ENCODE results near the gene TBC1D2B. TPM values are rescaled to one million over a fixed set of nuclear protein-coding genes. Genes with fewer than 3 reads are reported as not detected.

The TBC1D2B gene
- total RNA-seq, 1 experiment from 2014 or later, result 17.6 TPM

DNA sequence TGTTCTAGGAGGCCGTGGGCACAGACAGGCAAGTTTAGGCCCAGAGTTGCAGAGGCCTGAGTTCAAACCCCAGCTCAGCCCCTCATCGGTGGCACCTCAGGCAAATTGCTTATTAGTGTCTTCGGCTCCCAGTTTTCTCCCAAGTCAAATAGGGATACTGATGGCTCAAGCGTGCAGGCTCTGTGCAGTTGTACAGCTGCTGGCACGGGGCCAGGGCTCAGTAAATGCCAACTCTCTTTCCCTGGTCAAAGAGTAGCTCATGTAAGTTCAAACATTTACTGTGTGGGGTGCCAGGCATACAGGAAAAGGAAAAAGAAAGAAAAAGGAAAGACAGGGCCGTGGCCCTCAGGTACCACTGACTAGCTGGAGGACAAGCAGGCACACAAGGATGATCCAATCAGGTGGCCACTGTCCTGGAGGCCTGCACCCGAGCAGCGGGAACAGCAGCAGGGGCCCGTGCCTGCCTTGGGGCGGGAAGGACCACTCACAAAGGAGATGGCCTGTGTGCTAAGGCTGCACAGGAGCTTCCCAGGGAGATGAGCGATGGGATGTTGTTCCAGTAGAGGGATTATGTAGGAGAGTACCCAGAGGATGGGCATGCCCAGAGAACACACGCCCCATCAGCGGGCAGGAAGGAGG is 70.8 kb downstream of the TBC1D2B start:
- Histone ChIP-seq H3K27me3 (ENCODE audit: insufficient read depth, low read length) (no peaks in the 10 kb centered on the region), H4K5ac (ENCODE audit: insufficient read length, low read depth, low read length) (no peak overlapping the region), H3K9me3 (ENCODE audit: control insufficient read depth, low read depth, low read length) (no peaks in the 10 kb centered on the region), H3K79me1 (ENCODE audit: insufficient read depth, low read depth, low read length, poor library complexity, severe bottlenecking) (no peaks in the 10 kb centered on the region), H3T11ph (ENCODE audit: low read length) (no peak overlapping the region), H4K20me1 (ENCODE audit: control insufficient read depth, insufficient read depth, insufficient read length) (no peaks in the 10 kb centered on the region), H3K9ac (ENCODE audit: extremely low read depth, insufficient read length, low read length) (no peak overlapping the region), H3K4ac (ENCODE audit: low read depth, low read length) (no peak overlapping the region), H3K23me2 (ENCODE audit: insufficient read length, low read depth, low read length, poor library complexity, severe bottlenecking) (no peaks in the 10 kb centered on the region), H2BK120ac (ENCODE audit: low read depth, low read length, poor library complexity, severe bottlenecking) (no peak overlapping the region), H3K18ac (ENCODE audit: insufficient read length, low read depth, low read length) (no peak overlapping the region), H3K23ac (ENCODE audit: insufficient read length, low read depth, low read length) (no peak overlapping the region), H2AFZ (ENCODE audit: low read length) (no peak overlapping the region), H3K56ac (ENCODE audit: insufficient read length, low read depth, low read length) (no peak overlapping the region), H2BK15ac (ENCODE audit: low read depth, low read length) (no peak overlapping the region), H2AK5ac (ENCODE audit: insufficient read length, low read length) (no peak overlapping the region), H3K4me2 (ENCODE audit: insufficient read depth, insufficient read length, low read length) (no peak overlapping the region), H4K91ac (ENCODE audit: insufficient read length, low read depth, low read length) (no peak overlapping the region), H2BK5ac (ENCODE audit: insufficient read length, low read length) (no peak overlapping the region), H4K8ac (replicated peaks; ENCODE audit: insufficient read length, low read depth, low read length) (no peak overlapping the region), H3K79me2 (ENCODE audit: insufficient read depth, low read length) (no peaks in the 10 kb centered on the region), H3K4me1 (ENCODE audit: insufficient read depth, low read length) (no peaks in the 10 kb centered on the region), H3K14ac (ENCODE audit: insufficient read depth, low read length) (no peak overlapping the region; the same call in 1 of the 2 replicates), H3K27ac (ENCODE audit: insufficient read length, low read depth, low read length) (no peak overlapping the region), H2BK12ac (ENCODE audit: insufficient read length, low read depth, low read length) (no peak overlapping the region), H2BK20ac (ENCODE audit: low read depth, low read length, poor library complexity, severe bottlenecking) (no peak overlapping the region)
- no CpG with 5 or more reads among the region's 13 CpGs for WGBS (ENCODE audit: extremely low coverage, insufficient read length, low lambda C conversion rate)
- no peak for DNase-seq
- no peaks in the 10 kb centered on the region for H3K27me3 Mint-ChIP-seq (ENCODE audit: low read depth)
- peaks cover 14 to 15% of the 10 kb centered on the region in 2 experiments for H3K4me1 Mint-ChIP-seq
- no peak overlapping the region; a peak in 1 of 7 replicates for H3K27ac Mint-ChIP-seq
- H3K9me3 Mint-ChIP-seq, result no peaks in the 10 kb centered on the region
- no peak for TF ChIP-seq CTCF (conservative IDR thresholded peaks at IDR 0.05)
- H3K36me3 Mint-ChIP-seq (ENCODE audit: insufficient read depth in 1 of 3, low read depth in 3 of 3), result peaks cover 1 to 22% (median 14%) of the 10 kb centered on the region in 3 experiments; a peak in 5 of 7 replicates
- no peak overlapping the region for H3K4me3 Mint-ChIP-seq

Data from H9 (cell line).